Activated CD4-positive, CD25-positive, alpha-beta regulatory T cell treated with anti-CD3 and anti-CD28 coated beads, Interleukin-2, amount 50 U/mL, for 24 hours (primary cell): ENCODE data around the gene HSP90AA1.
"Not testable (repeated sequence)": the region's sequence is repeated elsewhere in the genome, so short reads cannot be mapped to it uniquely, and the experiment has no call there.

ENCODE experiments used
- ATAC-seq, 2 donors: fragments of 150-1000 bp; cut with Tn5 transposase; one replicate each; pipeline ENCODE4 v1.10.0; 2021; ENCODE audit warnings: mild to moderate bottlenecking in 1 of 2, moderate library complexity in 1 of 2

HSP90AA1 gene

GRCh38 chr14:102092806-102093205, 6.0 kb upstream of the HSP90AA1 start:
- ATAC-seq: no peak

- ATAC-seq: no peak
These were observed 3.9 kb upstream of the HSP90AA1 start for GRCh38 chr14:102090713-102091112.

- no peak for ATAC-seq
These were observed 2.9 kb upstream of the HSP90AA1 start for GRCh38 chr14:102089621-102090343.

GRCh38 chr14:102088012-102088792, 1.4 kb upstream of the HSP90AA1 start:
- ATAC-seq: peak; percentile 7 to 11

- ATAC-seq: peak; percentile 0 to 2
These were observed 843 bp upstream of the HSP90AA1 start for GRCh38 chr14:102087762-102088011.

GRCh38 chr14:102086709-102086971, 204 bp downstream of the HSP90AA1 start:
- ATAC-seq: no peak

GRCh38 chr14:102085948-102086708, 716 bp downstream of the HSP90AA1 start:
- peak; percentile 44 to 49 for ATAC-seq

GRCh38 chr14:102085488-102085887, 1.4 kb downstream of the HSP90AA1 start:
- ATAC-seq: no peak

- no peak for ATAC-seq
These were observed 1.9 kb downstream of the HSP90AA1 start for GRCh38 chr14:102084931-102085330.

GRCh38 chr14:102084522-102084921, 2.3 kb downstream of the HSP90AA1 start:
- not testable (repeated sequence) for ATAC-seq

GRCh38 chr14:102081231-102082080, 5.4 kb downstream of the HSP90AA1 start:
- ATAC-seq: no peak

- ATAC-seq: no peak
These were observed 6.4 kb downstream of the HSP90AA1 start for GRCh38 chr14:102080183-102081080.

- ATAC-seq: no peak
These were observed 7.2 kb downstream of the HSP90AA1 start for GRCh38 chr14:102079700-102079979.

- no peak for ATAC-seq
These were observed 7.8 kb downstream of the HSP90AA1 start for GRCh38 chr14:102078831-102079699.

- not testable (repeated sequence) for ATAC-seq
These were observed 8.5 kb downstream of the HSP90AA1 start for GRCh38 chr14:102078361-102078791.

- no peak for ATAC-seq
These were observed 9.5 kb downstream of the HSP90AA1 start for GRCh38 chr14:102077382-102077709.

- no peak for ATAC-seq
These were observed 11.7 kb downstream of the HSP90AA1 start for GRCh38 chr14:102075155-102075554.

- ATAC-seq: no peak
These were observed 12.4 kb downstream of the HSP90AA1 start for GRCh38 chr14:102074415-102074964.

- ATAC-seq: no peak
These were observed 15.4 kb downstream of the HSP90AA1 start for GRCh38 chr14:102071283-102071998.

GRCh38 chr14:102066041-102066451, 20.8 kb downstream of the HSP90AA1 start:
- ATAC-seq: no peak
